Caco-2 (cell line): ENCODE results near the gene D2HGDH. TPM values are rescaled to one million over a fixed set of nuclear protein-coding genes. Genes with fewer than 3 reads are reported as not detected.
"Not testable (repeated sequence)": the region's sequence is repeated elsewhere in the genome, so short reads cannot be mapped to it uniquely, and the experiment has no call there.

Experiments
- BruUV-seq: library from RNA; stranded (reverse); fragments of 400-500 nt; replicated peaks from 2 replicates; lab custom pipeline; 2021; lab: Mats Ljungman, UMichigan
- CTCF ChIA-PET: fragments of 300-600 bp; sonication (Branson Sonifier 250); formaldehyde crosslinking; loops from one replicate; lab custom pipeline; 2022; ENCODE audit warnings: antibody characterized with exemption; lab: Charles Lee
- POLR2A ChIA-PET: fragments of 300-600 bp; sonication (Branson Sonifier 250); formaldehyde crosslinking; loops from one replicate; lab custom pipeline; 2022; ENCODE audit warnings: antibody characterized with exemption; lab: Charles Lee
- DNase-seq, 2 experiments: peaks; one replicate each; pipeline versions ENCODE4 v3.0.0 to v3.0.0-alpha.2; 2020 to 2022
- H3K27me3 ChIP-seq: replicated peaks from 2 replicates; pipeline ENCODE4 v1.6.0; 2011; ENCODE audit warnings: low read length; ENCODE audit not compliant: control insufficient read depth, insufficient read depth
- H3K36me3 ChIP-seq: 2 replicates; pipeline ENCODE4 v1.5.1; 2011; ENCODE audit warnings: low read length; ENCODE audit not compliant: control insufficient read depth, insufficient read depth
- H3K4me1 ChIP-seq: fragments of 250-450 bp; sonication (Bioruptor Pico); 2 replicates; pipeline ENCODE4 v1.5.1; 2020; ENCODE audit warnings: mild to moderate bottlenecking
- H3K4me3 ChIP-seq: 2 replicates; pipeline ENCODE4 v1.5.1; 2011; ENCODE audit warnings: low read depth, mild to moderate bottlenecking, control low read depth, low read length
- H3K9me3 ChIP-seq: fragments of 250-450 bp; sonication (Bioruptor Pico); 2 replicates; pipeline ENCODE4 v1.5.1; 2020; ENCODE audit warnings: mild to moderate bottlenecking, moderate library complexity
- H3K27ac Mint-ChIP-seq: one replicate; pipeline ENCODE4 v1.8.0; 2022; ENCODE audit warnings: mixed read lengths; ENCODE audit not compliant: unreplicated experiment
- H3K27me3 Mint-ChIP-seq: one replicate; pipeline ENCODE4 v1.8.0; 2022; ENCODE audit warnings: mixed read lengths; ENCODE audit not compliant: insufficient read depth, unreplicated experiment
- H3K36me3 Mint-ChIP-seq: one replicate; pipeline ENCODE4 v1.8.0; 2022; ENCODE audit warnings: mild to moderate bottlenecking, mixed read lengths; ENCODE audit not compliant: insufficient read depth, unreplicated experiment
- H3K4me1 Mint-ChIP-seq: one replicate; pipeline ENCODE4 v1.8.0; 2022; ENCODE audit warnings: low read depth, mixed read lengths; ENCODE audit not compliant: unreplicated experiment
- H3K4me3 Mint-ChIP-seq: one replicate; pipeline ENCODE4 v1.8.0; 2022; ENCODE audit warnings: mild to moderate bottlenecking, moderate library complexity, mixed read lengths; ENCODE audit not compliant: unreplicated experiment
- H3K9me3 Mint-ChIP-seq: one replicate; pipeline ENCODE4 v1.8.0; 2022; ENCODE audit warnings: mixed read lengths; ENCODE audit not compliant: unreplicated experiment
- CTCF ChIP-seq, 2 experiments: fragments of 200-600 bp in 1 of 2; IDR thresholded peaks; 1 replicate in 1 of 2; 2 replicates in 1 of 2; pipeline versions ENCODE4 v1.5.1 to v1.8.0; 2011 to 2022; ENCODE audit warnings: antibody characterized with exemption in 1 of 2, control low read depth in 1 of 2, inconsistent platforms in 1 of 2, low read depth in 1 of 2, low read length in 1 of 2, mild to moderate bottlenecking in 1 of 2, moderate library complexity in 1 of 2; ENCODE audit not compliant: insufficient read depth in 1 of 2, severe bottlenecking in 1 of 2, unreplicated experiment in 1 of 2
- intact Hi-C: fragments of 100-400 bp; cut with micrococcal nuclease; formaldehyde crosslinking; loops from one replicate; pipeline ENCODE4 v1.10.0; 2022; ENCODE audit not compliant: unreplicated experiment
- total RNA-seq: library from RNA; stranded (reverse); gene quantifications from 2 replicates; pipeline ENCODE4 v1.2.3, GENCODE V29; 2022

Gene D2HGDH
- total RNA-seq, 1 experiment from 2014 or later, result 35.4 TPM

DNA sequence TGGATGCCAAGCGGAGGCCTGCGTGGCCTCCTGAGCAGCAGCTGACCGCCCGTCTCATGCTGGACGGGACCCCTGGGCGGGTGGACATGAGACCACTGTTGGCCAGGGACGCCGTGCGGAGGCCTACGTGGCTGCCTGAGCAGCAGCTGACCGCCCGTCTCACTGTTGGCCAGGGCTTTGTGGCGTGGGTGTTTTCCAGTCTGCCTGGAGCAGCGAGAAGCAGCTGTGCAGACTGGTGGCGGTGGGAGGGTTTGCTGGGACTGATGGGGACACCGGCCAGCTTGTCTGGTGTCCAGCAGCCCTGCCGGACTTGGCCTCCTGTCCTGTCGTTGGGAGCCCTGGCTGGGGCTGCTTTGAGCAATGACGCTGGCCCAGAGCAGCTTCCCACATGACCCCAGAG lies 5.8 kb upstream of the D2HGDH start:
- ChIA-PET POLR2A (no interaction called here), CTCF (no interaction called here)
- H3K27ac Mint-ChIP-seq, result no peak overlapping the region

GRCh38 chr2:241729868-241730267 lies 4.6 kb upstream of the D2HGDH start:
- POLR2A ChIA-PET, result no interaction called here
- H3K4me3 ChIP-seq, result no peak overlapping the region
- no peak for TF ChIP-seq CTCF (IDR thresholded peaks at IDR 0.05; ENCODE audit: insufficient read depth in 1 of 2, low read depth in 1 of 2, low read length in 1 of 2, severe bottlenecking in 1 of 2, unreplicated experiment in 1 of 2)
- Mint-ChIP-seq H3K36me3 (peaks cover 6% of the 10 kb centered on the region), H3K4me3 (no peak overlapping the region), H3K27me3 (no peaks in the 10 kb centered on the region), H3K9me3 (no peaks in the 10 kb centered on the region), H3K4me1 (no peaks in the 10 kb centered on the region), H3K27ac (no peak overlapping the region)
- no peaks in the 10 kb centered on the region for H3K36me3 ChIP-seq
- no TSS peak for BruUV-seq
- DNase-seq, result no peak
- H3K27me3 ChIP-seq, result no peaks in the 10 kb centered on the region
- intact Hi-C loops, result no loop called here
- no peaks in the 10 kb centered on the region for H3K4me1 ChIP-seq
- no peaks in the 10 kb centered on the region for H3K9me3 ChIP-seq
- CTCF ChIA-PET, result no interaction called here

More for the DNA sequence above, 5.8 kb upstream of the D2HGDH start:
- no peaks in the 10 kb centered on the region for H3K4me1 ChIP-seq
- no peaks in the 10 kb centered on the region for H3K9me3 Mint-ChIP-seq
- no peaks in the 10 kb centered on the region for H3K4me1 Mint-ChIP-seq
- no peak for DNase-seq
- H3K36me3 Mint-ChIP-seq, result peaks cover 6% of the 10 kb centered on the region
- BruUV-seq, result no TSS peak
- no peak overlapping the region for H3K4me3 Mint-ChIP-seq
- H3K9me3 ChIP-seq, result no peaks in the 10 kb centered on the region
- H3K27me3 Mint-ChIP-seq, result no peaks in the 10 kb centered on the region
- no peaks in the 10 kb centered on the region for H3K36me3 ChIP-seq
- H3K4me3 ChIP-seq, result no peak overlapping the region
- no peaks in the 10 kb centered on the region for H3K27me3 ChIP-seq
- TF ChIP-seq CTCF (IDR thresholded peaks at IDR 0.05; ENCODE audit: insufficient read depth in 1 of 2, low read depth in 1 of 2, low read length in 1 of 2, severe bottlenecking in 1 of 2, unreplicated experiment in 1 of 2), result no peak
- intact Hi-C loops, result no loop called here

DNA sequence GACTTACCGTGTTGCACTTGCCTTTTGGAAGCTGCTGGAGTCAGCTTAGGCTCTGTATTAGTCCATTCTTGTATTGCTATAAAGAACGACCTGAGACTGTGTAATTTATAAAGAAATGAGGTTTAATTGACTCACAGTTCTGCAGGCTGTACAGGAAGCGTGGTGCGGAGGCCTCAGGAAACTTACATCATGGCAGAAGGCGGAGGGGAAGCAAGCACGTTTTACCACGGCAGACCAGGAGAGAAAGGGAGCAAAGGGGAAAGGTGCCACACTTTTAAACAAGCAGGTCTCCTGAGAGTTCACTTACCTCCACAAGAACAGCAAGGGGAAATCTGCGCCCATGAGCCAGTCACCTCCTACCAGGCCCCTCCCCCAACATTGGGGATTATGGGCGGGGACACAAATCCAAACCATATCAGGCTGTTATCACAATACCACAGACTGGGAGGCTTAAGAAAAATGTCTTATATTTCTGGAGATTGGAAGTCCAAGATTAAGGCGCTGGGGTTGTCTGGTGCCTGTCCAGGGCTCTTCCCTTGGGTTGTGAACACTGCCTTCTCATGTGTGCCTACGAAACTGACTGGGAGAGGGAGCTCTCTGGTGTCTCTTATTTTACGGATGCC lies 3.6 kb upstream of the D2HGDH start:
- POLR2A ChIA-PET, result no interaction called here
- no TSS peak for BruUV-seq
- CTCF ChIA-PET, result no interaction called here

GRCh38 chr2:241732513-241733186 lies 1.8 kb upstream of the D2HGDH start:
- peak; percentile 57 to 61 for DNase-seq
- H3K4me1 ChIP-seq, H3K4me3 Mint-ChIP-seq, H3K27me3 ChIP-seq, H3K36me3 Mint-ChIP-seq, BruUV-seq, H3K36me3 ChIP-seq, H3K9me3 ChIP-seq, POLR2A ChIA-PET, intact Hi-C loops, H3K27me3 Mint-ChIP-seq, H3K4me1 Mint-ChIP-seq, CTCF ChIA-PET, H3K9me3 Mint-ChIP-seq, H3K27ac Mint-ChIP-seq, H3K4me3 ChIP-seq: not testable (repeated sequence)

More for the DNA sequence above, 3.6 kb upstream of the D2HGDH start:
- H3K36me3 Mint-ChIP-seq, result peaks cover 6% of the 10 kb centered on the region
- no peak for DNase-seq
- Histone ChIP-seq H3K27me3 (no peaks in the 10 kb centered on the region), H3K4me3 (no peak overlapping the region), H3K4me1 (peaks cover 4% of the 10 kb centered on the region; the same call in 1 of the 2 replicates), H3K9me3 (no peaks in the 10 kb centered on the region), H3K36me3 (no peaks in the 10 kb centered on the region)
- intact Hi-C loops, result no loop called here
- H3K9me3 Mint-ChIP-seq, result no peaks in the 10 kb centered on the region
- no peak for TF ChIP-seq CTCF (IDR thresholded peaks at IDR 0.05; ENCODE audit: insufficient read depth in 1 of 2, low read depth in 1 of 2, low read length in 1 of 2, severe bottlenecking in 1 of 2, unreplicated experiment in 1 of 2)
- no peaks in the 10 kb centered on the region for H3K27me3 Mint-ChIP-seq
- H3K27ac Mint-ChIP-seq, result no peak overlapping the region
- no peaks in the 10 kb centered on the region for H3K4me1 Mint-ChIP-seq
- no peak overlapping the region for H3K4me3 Mint-ChIP-seq
